SU-DHL-6 (cell line): Measurements from ENCODE around the gene DPY19L1.

Source experiments
- H2AFZ ChIP-seq: fragments of 200-600 bp; sonication (generic); 2 replicates; pipeline ENCODE4 v1.6.1; 2014; ENCODE audit warnings: low read depth, mild to moderate bottlenecking, moderate library complexity, mixed read lengths, antibody characterized with exemption, low read length; ENCODE audit not compliant: severe bottlenecking
- H3F3A ChIP-seq: fragments of 200-600 bp; shearing (Covaris generic); 2 replicates; pipeline ENCODE4 v1.6.0; 2016; ENCODE audit warnings: antibody characterized with exemption, mild to moderate bottlenecking; ENCODE audit not compliant: insufficient read depth
- H3K27ac ChIP-seq: fragments of 200-600 bp; sonication (generic); 2 replicates; pipeline ENCODE4 v1.5.1; 2016; ENCODE audit warnings: low read depth, mild to moderate bottlenecking, low read length, moderate library complexity, mixed read lengths
- H3K27me3 ChIP-seq: fragments of 200-600 bp; sonication (generic), shearing (Covaris generic); 2 replicates; pipeline ENCODE4 v1.6.0; 2014; ENCODE audit warnings: mild to moderate bottlenecking, low read length
- H3K36me3 ChIP-seq: fragments of 200-600 bp; sonication (generic); 2 replicates; pipeline ENCODE4 v1.6.1; 2014; ENCODE audit warnings: mild to moderate bottlenecking, low read length, mixed read lengths
- H3K4me2 ChIP-seq: fragments of 300-600, 200-600 bp; shearing (Covaris generic), sonication (generic); 2 replicates; pipeline ENCODE4 v1.6.0; 2014; ENCODE audit warnings: low read length, low read depth, mild to moderate bottlenecking; ENCODE audit not compliant: poor library complexity, severe bottlenecking
- H3K4me3 ChIP-seq: fragments of 200-600 bp; sonication (generic); 2 replicates; pipeline ENCODE4 v1.5.1; 2014; ENCODE audit warnings: antibody characterized with exemption, low read length, mild to moderate bottlenecking, mixed read lengths; ENCODE audit not compliant: insufficient read depth, poor library complexity, severe bottlenecking
- H3K79me2 ChIP-seq: fragments of 200-600 bp; sonication (generic); 2 replicates; pipeline ENCODE4 v1.6.1; 2014; ENCODE audit warnings: mild to moderate bottlenecking, low read length, moderate library complexity; ENCODE audit not compliant: insufficient read depth
- H3K9ac ChIP-seq: fragments of 200-600 bp; sonication (generic); 2 replicates; pipeline ENCODE4 v1.7.0; 2014; ENCODE audit warnings: mild to moderate bottlenecking, low read length
- H3K9me2 ChIP-seq: fragments of 200-600 bp; sonication (generic); replicated peaks from 2 replicates; pipeline ENCODE4 v1.6.1; 2014; ENCODE audit warnings: low read length; ENCODE audit not compliant: insufficient read depth
- H3K9me3 ChIP-seq: fragments of 200-600 bp; sonication (generic); 2 replicates; pipeline ENCODE4 v1.6.1; 2014; ENCODE audit warnings: low read length, mixed read lengths; ENCODE audit not compliant: insufficient read depth
- H4K20me1 ChIP-seq: fragments of 200-600 bp; sonication (generic); 2 replicates; pipeline ENCODE4 v1.6.1; 2014; ENCODE audit warnings: low read depth, mild to moderate bottlenecking, antibody characterized with exemption, low read length, moderate library complexity, mixed read lengths
- EZH2phosphoT487 ChIP-seq: fragments of 200-600 bp; sonication (generic), shearing (Covaris generic); conservative IDR thresholded peaks from 2 replicates; pipeline ENCODE4 v1.6.1; 2018; ENCODE audit warnings: mild to moderate bottlenecking, antibody characterized with exemption, low read length, moderate library complexity, mixed read lengths
- TF ChIP-seq, protein P1 (sequence below): fragments of 200-600 bp; sonication (generic); IDR thresholded peaks from one replicate; pipeline ENCODE4 v1.5.1; 2017; ENCODE audit warnings: antibody characterized with exemption, mild to moderate bottlenecking, low read length, moderate library complexity; ENCODE audit not compliant: insufficient read depth, poor library complexity, severe bottlenecking

The DPY19L1 gene

GRCh38 chr7:35036361-35037171 lies 719 bp downstream of the DPY19L1 start:
- Histone ChIP-seq H3K9ac (peak overlapping the region; percentile 69), H3K36me3 (no peaks in the 10 kb centered on the region), H3K27ac (no peak overlapping the region), H3K4me3 (peak overlapping the region; percentile 95), H4K20me1 (peaks cover 30% of the 10 kb centered on the region), H3K9me2 (no peaks in the 10 kb centered on the region), H3K79me2 (peaks cover 16% of the 10 kb centered on the region), H3K9me3 (no peaks in the 10 kb centered on the region), H3K4me2 (peak overlapping the region; percentile 84), H2AFZ (peak overlapping the region; percentile 93), H3K27me3 (no peaks in the 10 kb centered on the region), H3F3A (0 out of 2 replicates have a peak, but pooled peaks cover 6% of the 10 kb centered on the region)
- TF ChIP-seq EZH2phosphoT487, result no peak
- TF ChIP-seq, protein P1, sequence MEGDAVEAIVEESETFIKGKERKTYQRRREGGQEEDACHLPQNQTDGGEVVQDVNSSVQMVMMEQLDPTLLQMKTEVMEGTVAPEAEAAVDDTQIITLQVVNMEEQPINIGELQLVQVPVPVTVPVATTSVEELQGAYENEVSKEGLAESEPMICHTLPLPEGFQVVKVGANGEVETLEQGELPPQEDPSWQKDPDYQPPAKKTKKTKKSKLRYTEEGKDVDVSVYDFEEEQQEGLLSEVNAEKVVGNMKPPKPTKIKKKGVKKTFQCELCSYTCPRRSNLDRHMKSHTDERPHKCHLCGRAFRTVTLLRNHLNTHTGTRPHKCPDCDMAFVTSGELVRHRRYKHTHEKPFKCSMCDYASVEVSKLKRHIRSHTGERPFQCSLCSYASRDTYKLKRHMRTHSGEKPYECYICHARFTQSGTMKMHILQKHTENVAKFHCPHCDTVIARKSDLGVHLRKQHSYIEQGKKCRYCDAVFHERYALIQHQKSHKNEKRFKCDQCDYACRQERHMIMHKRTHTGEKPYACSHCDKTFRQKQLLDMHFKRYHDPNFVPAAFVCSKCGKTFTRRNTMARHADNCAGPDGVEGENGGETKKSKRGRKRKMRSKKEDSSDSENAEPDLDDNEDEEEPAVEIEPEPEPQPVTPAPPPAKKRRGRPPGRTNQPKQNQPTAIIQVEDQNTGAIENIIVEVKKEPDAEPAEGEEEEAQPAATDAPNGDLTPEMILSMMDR, result no peak

GRCh38 chr7:35035511-35035961 lies 1.7 kb downstream of the DPY19L1 start:
- peak overlapping the region; percentile 84 for H3K4me2 ChIP-seq
- peak overlapping the region; percentile 69; the same call in 1 of the 2 replicates for H3K9ac ChIP-seq
- H3K9me2 ChIP-seq, result no peaks in the 10 kb centered on the region
- no peaks in the 10 kb centered on the region for H3K36me3 ChIP-seq
- H4K20me1 ChIP-seq, result peaks cover 39% of the 10 kb centered on the region
- H3F3A ChIP-seq, result 0 out of 2 replicates have a peak, but pooled peaks cover 6% of the 10 kb centered on the region
- no peaks in the 10 kb centered on the region for H3K9me3 ChIP-seq
- TF ChIP-seq EZH2phosphoT487, result no peak
- TF ChIP-seq, protein P1, result no peak
- H3K27me3 ChIP-seq, result no peaks in the 10 kb centered on the region
- H3K79me2 ChIP-seq, result peaks cover 23% of the 10 kb centered on the region
- H3K4me3 ChIP-seq, result no peak overlapping the region
- no peak overlapping the region for H2AFZ ChIP-seq
- no peak overlapping the region for H3K27ac ChIP-seq

DNA sequence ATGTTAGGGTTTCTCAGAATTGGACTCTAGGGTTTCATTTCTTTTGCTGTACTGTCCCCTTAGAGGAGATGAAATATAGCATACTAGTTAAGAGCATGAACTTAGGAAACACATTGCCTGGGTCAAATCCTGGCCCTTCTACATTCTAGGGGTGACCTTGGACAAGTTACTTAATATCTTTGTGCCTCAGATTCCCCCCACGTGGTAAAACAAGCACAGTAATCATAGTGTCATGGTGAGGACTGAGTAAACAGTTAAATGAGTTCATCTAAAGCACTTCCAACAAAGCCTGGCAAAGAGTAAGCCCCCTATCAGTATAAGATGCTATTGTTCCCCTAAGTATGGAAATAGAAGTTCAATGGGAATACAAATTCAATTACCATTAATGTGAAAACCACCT lies 5.1 kb downstream of the DPY19L1 start:
- Histone ChIP-seq H3K27me3 (no peaks in the 10 kb centered on the region), H3K4me3 (no peak overlapping the region), H2AFZ (no peak overlapping the region), H3K4me2 (no peak overlapping the region), H3K9me2 (no peaks in the 10 kb centered on the region), H3K9me3 (no peaks in the 10 kb centered on the region), H3K79me2 (peaks cover 32% of the 10 kb centered on the region), H3F3A (0 out of 2 replicates have a peak, but pooled peaks cover 6% of the 10 kb centered on the region), H3K36me3 (no peaks in the 10 kb centered on the region), H3K27ac (no peak overlapping the region), H4K20me1 (peaks cover 56% of the 10 kb centered on the region), H3K9ac (no peak overlapping the region)
- TF ChIP-seq, protein P1, result no peak
- TF ChIP-seq EZH2phosphoT487, result no peak
